GM18511 (cell line): ENCODE data around the gene CAMK4.

Source experiments
- ATAC-seq: cut with Tn5 transposase; IDR thresholded peaks from one replicate; pipeline ENCODE4 v1.9.1; 2021; ENCODE audit warnings: mild to moderate bottlenecking, moderate library complexity; ENCODE audit not compliant: unreplicated experiment

CAMK4 gene

GRCh38 chr5:111223787-111224560 lies at the start of gene CAMK4:
TSS of gene CAMK4 (plus strand) at chr5:111224384. CDS start at chr5:111224484, 100 bp downstream.
- peak; percentile 79 for ATAC-seq

DNA sequence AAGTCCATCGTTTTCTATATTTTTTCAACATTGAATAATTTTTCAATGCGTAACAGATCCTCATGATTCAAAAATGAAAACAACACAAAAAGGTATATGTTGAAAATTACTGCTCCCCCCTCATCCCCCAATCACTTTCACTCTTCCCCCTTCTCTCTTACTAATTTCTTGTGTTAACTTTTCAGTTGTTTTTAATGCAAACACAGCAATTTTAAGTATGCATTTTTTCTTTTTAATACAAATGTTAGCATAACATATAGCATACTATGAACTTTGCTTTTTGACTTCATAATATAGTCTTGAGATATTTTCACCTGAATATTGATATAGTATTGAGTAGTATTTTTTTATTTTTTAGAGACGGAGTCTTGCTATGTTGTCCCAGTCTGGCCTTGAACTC lies 41.1 kb upstream of the CAMK4 start:
- ATAC-seq = no peak

DNA sequence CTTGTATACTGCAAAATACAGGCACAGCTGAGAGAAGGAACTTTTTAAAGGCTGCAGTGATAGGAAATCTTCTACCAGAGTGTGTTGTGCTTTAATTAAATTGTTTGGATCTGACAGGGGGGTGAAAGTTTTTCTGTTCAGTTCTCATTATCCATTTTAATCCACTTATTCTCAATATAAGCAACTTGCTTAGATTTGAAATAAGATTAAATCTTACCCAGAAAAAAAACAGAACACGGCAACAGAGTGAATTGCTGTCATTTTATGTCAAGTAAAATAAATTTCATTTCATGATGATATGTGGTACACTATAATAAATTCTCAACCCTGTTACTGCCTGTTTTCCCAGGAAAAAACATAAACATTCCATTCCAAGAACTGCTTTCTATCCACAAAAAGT lies 37.1 kb upstream of the CAMK4 start:
- ATAC-seq = no peak

DNA sequence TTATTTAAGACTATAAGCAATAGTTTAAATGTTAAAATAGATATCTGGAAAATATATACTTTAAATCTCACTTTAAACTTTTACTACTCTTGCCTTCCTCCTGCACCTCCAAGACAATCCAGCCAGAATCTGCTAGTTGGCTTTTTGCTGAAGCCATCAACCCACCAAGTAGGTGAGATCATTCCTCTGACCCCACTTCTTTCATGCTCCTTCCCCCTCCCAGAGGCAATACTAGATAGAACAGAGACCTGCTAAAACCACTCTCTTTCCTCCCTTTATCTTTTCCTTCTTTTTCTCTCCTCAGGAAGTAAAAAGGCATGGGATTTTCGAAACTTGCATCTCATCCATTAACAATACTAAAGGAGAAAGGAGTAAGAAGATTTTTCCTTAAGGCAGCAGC lies 30.1 kb upstream of the CAMK4 start:
- ATAC-seq = no peak

DNA sequence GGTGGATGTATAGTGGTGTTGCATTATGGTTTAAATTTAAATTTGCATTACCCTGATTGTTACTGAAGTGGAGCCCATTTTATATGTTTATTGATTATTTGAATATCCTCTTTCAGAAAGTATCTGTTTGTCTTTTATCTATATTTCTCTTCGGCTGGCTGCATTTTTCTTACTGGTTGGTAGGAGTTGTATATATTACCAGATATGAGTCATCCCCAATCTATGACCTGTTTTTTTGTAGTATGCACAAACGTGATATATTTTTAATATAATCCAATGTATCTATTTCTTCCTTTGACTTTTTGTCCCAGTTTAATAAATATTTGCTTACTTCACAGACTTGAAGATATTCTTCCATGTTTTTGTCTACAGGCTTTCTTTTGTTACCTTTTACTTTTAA lies 29.3 kb upstream of the CAMK4 start:
- no peak for ATAC-seq

DNA sequence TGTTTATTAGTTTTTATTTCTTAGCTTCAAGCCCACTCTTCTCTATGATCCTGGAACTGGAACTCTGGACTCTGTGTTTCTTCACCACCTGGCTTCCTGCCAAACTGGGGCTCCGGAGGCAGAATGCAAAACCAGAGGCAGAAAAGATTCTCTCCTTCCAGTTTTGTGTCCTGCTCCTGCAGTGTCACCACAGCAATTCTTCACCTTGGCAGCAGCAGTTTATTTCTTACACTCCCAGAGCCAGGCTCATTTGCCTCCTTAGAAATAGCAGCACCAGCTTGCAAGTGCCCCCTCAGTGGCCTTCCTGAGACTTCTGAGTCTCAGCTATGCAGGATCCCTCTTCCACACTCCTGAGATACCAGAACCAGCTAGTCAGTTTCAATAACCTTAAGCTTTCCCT lies 26.7 kb upstream of the CAMK4 start:
- no peak for ATAC-seq

GRCh38 chr5:111198281-111198966 lies 25.8 kb upstream of the CAMK4 start:
- ATAC-seq = no peak

GRCh38 chr5:111200828-111201227 lies 23.4 kb upstream of the CAMK4 start:
- ATAC-seq = no peak

DNA sequence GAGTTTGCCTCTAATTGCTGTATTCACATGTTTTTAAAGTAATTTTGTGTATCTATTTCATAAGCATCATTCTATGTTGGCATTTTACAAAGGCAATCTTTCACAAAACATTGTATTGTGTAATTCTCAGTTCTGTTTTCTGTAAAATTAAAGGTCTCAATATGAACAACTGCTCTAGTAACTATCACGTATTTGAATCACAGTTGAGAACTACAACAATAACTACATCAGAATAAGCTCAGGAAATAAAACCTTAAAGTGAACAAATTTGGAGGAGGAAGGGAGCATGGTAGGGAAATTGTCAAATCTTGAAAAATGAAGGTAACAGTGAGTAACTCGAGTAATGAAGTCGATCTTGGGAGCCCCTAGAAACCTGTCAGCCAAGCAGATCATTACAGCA lies 22.5 kb upstream of the CAMK4 start:
- ATAC-seq = no peak

- peak; percentile 90 for ATAC-seq
These were observed 12.8 kb upstream of the CAMK4 start for GRCh38 chr5:111211341-111211740.

DNA sequence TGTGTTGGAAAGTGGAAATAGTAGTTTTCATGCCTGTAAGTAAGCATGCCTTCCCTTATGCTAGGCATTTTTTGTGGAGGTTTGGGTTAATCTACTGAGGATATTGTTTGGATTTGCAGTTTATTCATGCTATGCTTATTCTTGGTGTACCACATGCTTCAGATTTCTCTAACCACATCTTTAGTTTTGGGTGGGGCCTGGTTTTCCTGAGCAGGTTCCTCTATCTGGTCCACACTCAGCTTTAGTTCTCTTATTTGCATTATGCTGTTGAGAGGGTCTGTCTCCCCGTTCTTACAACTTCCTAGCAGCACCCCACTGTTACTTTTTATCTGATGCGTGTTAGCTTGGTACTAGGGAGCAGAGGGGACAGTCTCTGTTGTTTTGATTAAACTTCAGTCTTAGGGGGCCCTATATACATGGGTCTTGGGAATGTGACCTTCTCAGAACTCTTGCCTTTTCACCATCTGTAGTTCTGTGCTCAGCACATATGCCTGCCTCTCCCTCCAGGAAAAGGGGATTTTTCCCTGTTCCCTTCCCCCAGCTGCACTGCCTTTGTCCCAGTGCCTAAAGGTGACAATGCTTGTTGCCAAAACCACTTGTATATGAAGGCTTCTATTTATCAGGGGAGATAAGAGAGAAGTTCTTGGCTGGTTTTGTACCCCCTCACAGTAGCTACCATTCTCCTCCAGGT lies 10.0 kb upstream of the CAMK4 start:
- ATAC-seq = no peak

GRCh38 chr5:111215971-111216370 lies 8.2 kb upstream of the CAMK4 start:
- no peak for ATAC-seq

GRCh38 chr5:111221139-111221538 lies 3.0 kb upstream of the CAMK4 start:
- ATAC-seq = no peak

DNA sequence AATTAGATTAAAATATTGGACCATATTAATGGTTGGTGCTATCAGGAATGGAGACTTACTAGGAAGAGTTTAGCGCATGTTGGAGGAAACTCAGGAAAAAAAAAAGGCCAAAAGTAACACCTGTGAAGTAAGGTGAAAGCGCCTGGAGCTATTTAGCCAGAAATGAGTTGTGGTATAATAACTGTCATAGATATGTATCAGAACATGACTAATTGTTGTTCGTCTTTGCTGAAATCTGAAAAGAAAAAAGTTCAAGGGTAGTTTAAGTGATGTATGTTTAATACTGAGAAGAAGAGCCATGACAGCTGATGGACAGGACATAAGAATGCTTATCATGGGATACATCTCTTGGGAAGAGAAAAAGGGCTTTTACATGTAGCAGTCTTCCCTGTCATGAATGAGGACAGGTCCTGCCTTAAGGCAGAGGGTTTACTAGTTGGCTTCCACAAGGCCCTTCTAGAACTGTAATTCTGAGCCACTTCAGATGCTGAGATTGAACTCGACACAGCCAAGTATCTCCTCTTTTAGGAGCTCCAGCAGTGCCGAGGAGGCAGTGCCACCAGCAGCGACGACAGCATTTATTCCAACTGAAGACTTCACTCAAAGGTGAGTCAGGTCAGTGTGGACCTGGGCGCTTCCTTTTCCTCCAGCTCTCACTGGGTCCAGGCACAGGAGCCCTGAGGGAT lies 940 bp upstream of the CAMK4 start:
- peak; percentile 12 for ATAC-seq

DNA sequence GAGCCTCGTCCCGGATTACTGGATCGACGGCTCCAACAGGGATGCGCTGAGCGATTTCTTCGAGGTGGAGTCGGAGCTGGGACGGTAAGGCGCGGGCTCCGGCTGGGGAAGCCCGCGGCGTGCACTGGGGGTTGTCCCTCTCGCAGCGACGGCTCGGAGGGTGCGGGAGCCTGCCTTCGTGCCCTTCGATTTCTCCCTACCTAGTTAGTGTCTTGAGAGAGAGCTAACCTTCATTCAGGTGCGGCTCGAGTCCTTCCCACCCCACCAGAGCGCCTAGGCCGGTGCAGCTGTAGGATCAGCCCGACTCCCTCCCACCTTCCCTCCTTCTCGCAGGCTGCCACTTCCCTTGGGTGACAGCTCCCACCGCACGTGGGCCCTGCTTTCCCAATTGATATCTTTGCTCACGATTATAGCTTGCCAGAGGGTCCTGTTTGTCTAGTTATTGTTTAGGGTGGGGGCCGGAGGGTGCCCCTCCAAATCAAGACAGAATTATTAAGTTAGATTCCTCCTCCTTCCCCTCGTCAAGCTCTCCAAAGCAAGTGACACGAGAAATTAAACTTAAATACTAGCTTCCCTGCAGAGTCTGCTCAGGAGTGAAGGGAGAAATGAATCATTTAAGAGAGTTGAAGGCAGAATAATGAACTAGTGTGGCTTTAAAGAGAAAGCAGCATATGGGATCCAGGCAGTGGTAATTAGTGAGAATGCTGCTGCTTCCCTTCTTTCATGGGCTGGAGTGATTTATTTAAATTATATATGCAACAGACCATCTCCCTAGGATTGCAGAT lies 569 bp downstream of the CAMK4 start:
- ATAC-seq = peak; percentile 41

DNA sequence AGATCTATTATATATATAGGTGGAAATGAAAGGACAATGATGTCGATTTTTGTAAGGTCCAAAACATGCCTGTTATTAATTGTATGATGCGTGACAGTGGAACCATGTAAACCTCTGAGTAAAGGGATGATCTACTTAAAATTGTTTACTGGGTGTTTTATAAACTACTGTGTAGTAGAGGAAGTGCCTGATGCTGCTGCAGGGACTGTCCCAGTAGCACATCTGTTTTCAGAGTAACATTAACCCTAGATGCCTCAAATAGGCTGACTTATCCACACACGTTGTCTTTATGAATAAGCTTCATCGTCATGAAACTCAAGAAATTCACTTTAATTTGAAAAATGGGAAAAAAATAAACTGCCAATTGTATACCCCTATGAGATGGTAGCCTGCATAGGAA lies 1.7 kb downstream of the CAMK4 start:
- no peak for ATAC-seq

DNA sequence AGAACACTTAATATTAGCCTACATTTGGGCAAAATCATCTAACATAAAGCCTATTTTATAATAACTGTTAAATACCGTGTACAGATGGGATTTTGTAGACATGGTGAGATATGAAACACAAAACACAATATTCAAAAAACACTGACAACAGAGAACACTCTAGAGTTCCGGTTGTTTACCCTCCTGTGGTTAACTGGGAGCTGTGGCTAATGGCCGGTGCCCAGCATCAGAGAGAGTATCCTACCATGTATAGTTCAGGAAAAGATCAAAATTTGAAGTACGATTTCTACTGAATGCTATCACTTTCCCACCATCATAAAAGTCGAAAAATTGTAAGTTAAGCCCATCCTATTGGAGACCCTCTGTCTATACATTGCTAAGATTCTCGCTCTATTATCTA lies 2.4 kb downstream of the CAMK4 start:
- ATAC-seq = no peak

DNA sequence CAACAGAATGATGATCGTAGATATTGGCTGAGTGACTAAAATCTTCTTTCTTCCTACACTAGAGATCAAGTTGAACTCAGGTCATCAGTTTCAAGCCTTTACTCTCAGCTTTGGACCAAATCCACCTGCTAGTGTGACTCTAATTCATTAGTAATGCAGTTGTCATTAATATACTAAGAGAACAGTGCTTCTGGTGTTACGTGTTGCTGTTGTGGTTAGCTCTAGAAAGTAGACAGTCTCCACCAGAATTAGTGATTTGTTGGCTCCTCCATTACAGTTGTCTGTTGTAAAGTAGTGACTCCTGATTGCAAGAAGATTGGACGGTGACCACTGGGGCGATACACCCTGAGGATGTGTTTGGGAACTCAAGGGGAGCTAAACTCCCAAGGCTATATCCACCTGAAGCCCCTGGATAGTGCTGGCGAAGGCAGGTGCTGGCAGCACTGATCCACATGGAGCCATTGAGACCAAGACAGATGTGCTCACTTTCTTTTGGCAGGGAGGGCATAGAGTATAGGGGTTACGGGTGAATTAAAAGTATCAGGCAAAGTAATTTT lies 3.1 kb downstream of the CAMK4 start:
- no peak for ATAC-seq

GRCh38 chr5:111227801-111228200 lies 3.6 kb downstream of the CAMK4 start:
- ATAC-seq = no peak

- ATAC-seq = no peak
These were observed 4.5 kb downstream of the CAMK4 start for GRCh38 chr5:111228520-111229220.
